ENCODE measurements around the gene SNN. TPM values are rescaled to one million over a fixed set of nuclear protein-coding genes. Genes with fewer than 3 reads are reported as not detected.

The SNN gene
- total RNA-seq, 1 donor from 2014 or later: 11.6 TPM

Other genes starting within 250 kb of the SNN start
- gene LITAF, start 81.5 kb upstream of the SNN start, total RNA-seq: 41.3 TPM
- 22.9 TPM for gene TXNDC11, start 74.4 kb downstream of the SNN start, total RNA-seq
- gene ZC3H7A, start 128.8 kb downstream of the SNN start, total RNA-seq: 56.5 TPM
- gene RSL1D1, start 183.1 kb downstream of the SNN start, total RNA-seq: 131 TPM
- 65.9 TPM for gene GSPT1, start 247.5 kb downstream of the SNN start, total RNA-seq

All from skin of body (tissue), 1 donor.